ENCODE data around the gene MBOAT1. TPM values are rescaled to one million over a fixed set of nuclear protein-coding genes. Genes with fewer than 3 reads are reported as not detected.

MBOAT1 gene
- polyA plus RNA-seq, 1 donor from 2014 or later: 3.1 TPM

DNA sequence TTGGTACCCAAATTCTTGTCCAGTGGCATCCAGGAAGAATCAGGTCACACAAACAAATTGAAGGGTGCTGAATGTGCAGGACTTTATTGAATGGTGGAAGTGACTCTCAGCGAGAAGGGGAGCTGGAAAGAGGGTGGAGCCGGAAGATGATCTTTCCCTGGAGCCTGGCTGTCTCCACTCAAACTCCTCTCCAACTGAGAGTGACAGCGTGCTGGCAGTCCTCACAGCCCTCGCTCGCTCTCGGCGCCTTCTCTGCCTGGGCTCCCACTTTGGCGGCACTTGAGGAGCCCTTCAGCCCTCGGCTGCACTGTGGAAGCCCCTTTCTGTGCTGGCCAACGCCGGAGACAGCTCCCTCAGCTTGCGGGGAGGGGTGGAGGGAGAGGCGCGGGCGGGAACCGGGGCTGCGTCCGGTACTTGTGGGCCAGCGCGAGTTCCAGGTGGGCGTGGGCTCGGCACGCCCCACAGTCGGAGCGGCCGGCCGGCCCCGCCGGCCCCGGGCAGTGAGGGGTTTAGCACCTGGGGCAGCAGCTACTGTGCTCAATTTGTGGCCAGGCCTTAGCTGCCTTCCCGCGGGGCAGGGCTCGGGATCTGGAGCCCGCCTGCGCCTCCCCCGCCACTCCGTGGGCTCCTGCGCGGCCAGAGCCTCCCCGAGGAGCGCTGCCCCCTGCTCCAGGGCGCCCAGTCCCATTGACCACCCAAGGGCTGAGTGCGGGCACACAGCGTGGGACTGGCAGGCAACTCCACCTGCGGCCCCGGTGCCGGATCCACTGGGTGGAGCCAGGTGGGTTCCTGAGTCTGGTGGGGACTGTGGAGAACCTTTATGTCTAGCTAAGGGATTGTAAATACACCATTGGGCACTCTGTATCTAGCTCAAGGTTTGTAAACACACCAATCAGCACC, 26.7 kb upstream of the MBOAT1 start:
- Mint-ChIP-seq H3K27me3 (peaks cover 2% of the 10 kb centered on the region), H3K27ac (no peak overlapping the region), H3K4me3 (no peak overlapping the region), H3K36me3 (peaks cover 4% of the 10 kb centered on the region), H3K9me3 (no peaks in the 10 kb centered on the region), H3K4me1 (no peaks in the 10 kb centered on the region)

DNA sequence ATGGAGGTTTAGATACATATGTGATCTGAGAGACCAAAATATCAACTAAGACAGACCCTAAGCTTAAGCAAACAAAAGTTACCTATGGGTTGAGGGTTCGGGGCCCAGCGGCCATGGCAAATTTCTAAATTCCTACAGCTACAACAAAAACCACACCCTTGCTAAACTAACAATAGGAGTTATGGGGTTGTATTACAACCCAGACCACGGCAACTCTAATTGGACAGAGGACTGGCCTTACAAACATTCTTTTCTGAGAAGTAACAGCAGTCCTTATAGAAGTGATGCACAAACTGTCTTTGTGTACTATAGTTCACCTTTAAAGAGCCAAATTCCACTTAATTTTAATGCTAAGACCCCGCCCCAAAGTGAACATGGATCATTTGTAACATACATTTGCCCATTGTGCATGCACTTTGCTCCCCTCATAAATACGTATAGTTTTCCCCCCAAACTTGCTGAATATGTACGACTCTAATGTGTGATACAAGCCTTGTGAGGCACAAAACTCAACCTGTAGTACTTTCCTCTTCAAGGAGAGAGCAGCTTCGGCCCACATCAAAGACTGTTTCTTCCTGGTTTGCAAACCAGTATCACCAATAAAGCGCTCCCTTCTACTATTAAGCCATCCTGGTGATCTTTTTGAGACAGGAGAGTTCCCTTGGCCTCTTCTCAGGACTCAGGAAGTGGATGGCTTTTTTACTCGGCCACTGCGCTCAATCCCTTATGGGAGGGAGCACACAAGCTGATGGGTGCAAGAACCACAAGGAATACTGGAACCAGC, 25.6 kb upstream of the MBOAT1 start:
- no peak overlapping the region for H3K27ac Mint-ChIP-seq
- H3K9me3 Mint-ChIP-seq: no peaks in the 10 kb centered on the region
- peaks cover 4% of the 10 kb centered on the region for H3K36me3 Mint-ChIP-seq
- H3K27me3 Mint-ChIP-seq: peaks cover 2% of the 10 kb centered on the region
- no peak overlapping the region for H3K4me3 Mint-ChIP-seq
- H3K4me1 Mint-ChIP-seq: no peaks in the 10 kb centered on the region

DNA sequence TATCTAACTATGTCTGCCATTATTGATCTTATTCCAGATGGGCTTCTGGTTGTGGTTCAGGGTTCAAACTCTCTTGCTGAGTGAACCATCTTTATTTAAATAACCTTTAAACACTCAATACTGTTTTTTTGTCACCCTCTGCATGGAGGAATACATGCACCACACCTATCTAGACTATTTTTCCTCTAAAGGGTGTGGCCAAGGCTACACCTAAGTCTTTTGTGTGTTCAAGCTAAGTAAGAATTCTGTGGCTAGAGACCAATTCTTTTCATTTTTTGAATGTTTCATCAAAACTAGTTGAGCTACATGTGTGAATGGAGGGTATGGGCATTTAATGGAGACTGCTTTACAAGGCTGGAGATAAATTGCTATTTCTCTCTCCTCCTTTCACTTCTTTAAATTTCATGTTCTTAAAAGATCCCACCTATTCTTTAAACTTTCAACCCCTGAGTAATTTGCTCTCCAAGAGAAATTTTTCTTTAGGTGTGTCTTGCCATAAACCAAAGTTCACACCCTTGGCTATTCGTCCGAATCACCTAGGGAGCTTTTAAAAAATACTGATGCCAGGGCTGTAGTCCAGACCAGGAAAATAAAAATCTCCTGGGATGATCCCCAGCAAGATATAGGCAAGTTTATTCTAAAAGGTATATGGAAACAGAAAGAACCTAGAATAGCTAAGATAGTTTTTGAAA, 24.8 kb upstream of the MBOAT1 start:
- Mint-ChIP-seq H3K4me3 (no peak overlapping the region), H3K27me3 (peaks cover 2% of the 10 kb centered on the region), H3K4me1 (no peaks in the 10 kb centered on the region), H3K27ac (no peak overlapping the region), H3K9me3 (no peaks in the 10 kb centered on the region), H3K36me3 (peaks cover 4% of the 10 kb centered on the region)

DNA sequence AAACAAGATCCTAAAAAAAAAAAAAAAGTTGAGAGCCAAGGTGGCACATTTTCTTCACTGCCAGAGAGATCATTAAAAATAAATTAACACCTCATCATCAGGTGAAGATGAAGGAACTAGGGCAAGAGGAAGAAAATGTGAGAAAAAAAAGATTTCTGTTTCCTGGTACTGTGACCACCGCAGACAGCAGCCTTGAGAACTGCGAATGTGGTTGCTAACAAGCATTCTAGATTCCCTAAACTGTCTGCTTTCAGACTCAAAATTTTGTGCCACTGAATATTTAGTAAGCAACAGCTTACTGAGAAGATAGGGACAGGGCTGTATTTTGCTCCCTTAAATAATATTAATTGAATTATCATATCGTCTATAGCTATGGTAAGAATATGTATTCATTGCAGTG, 24.1 kb upstream of the MBOAT1 start:
- H3K27ac Mint-ChIP-seq: no peak overlapping the region

DNA sequence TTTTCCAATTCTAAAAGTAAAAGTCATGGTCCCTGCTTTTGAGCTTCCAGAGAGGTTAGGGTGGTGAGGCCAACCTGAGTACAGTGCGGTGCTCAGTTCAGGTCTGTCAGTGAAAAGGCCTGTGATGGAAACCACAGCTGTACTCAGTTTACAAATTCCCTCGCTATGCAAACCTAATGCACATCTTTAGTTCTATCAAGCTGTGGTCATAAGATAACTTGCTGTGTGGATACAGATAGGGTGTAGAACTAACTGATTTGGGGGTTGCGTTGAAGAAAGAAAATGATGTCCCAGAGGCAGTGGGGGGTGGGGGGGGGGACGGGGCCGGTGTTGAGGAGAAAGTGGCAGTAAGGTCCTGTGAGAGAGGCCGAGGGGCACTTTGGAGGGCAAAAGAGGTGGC, 22.8 kb upstream of the MBOAT1 start:
- Mint-ChIP-seq H3K27me3 (peaks cover 5% of the 10 kb centered on the region), H3K27ac (no peak overlapping the region), H3K36me3 (peaks cover 4% of the 10 kb centered on the region), H3K4me3 (no peak overlapping the region), H3K4me1 (no peaks in the 10 kb centered on the region), H3K9me3 (no peaks in the 10 kb centered on the region)

More for the DNA sequence above, 24.1 kb upstream of the MBOAT1 start:
- H3K27me3 Mint-ChIP-seq: peaks cover 2% of the 10 kb centered on the region
- no peaks in the 10 kb centered on the region for H3K4me1 Mint-ChIP-seq
- peaks cover 4% of the 10 kb centered on the region for H3K36me3 Mint-ChIP-seq
- no peak overlapping the region for H3K4me3 Mint-ChIP-seq
- H3K9me3 Mint-ChIP-seq: no peaks in the 10 kb centered on the region

DNA sequence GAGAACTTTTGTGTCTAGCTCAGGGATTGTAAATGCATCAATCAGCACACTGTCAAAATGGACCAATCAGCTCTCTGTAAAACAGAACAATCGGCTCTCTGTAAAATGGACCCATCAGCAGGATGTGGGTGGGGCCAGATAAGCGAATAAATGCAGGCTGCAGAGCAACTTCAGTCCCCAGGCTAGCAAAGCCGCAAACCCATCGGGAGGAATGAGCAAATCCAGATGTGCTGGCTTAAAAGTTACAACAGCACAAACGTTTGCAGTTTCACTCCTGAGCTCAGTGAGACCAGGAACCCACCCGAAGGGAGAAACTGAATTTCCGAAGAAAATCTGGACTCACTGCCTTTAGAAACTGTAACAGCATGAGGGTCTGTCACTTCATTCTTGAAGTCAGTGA, 21.9 kb upstream of the MBOAT1 start:
- Mint-ChIP-seq H3K27me3 (peaks cover 5% of the 10 kb centered on the region), H3K4me1 (no peaks in the 10 kb centered on the region), H3K4me3 (no peak overlapping the region), H3K27ac (no peak overlapping the region), H3K36me3 (peaks cover 4% of the 10 kb centered on the region), H3K9me3 (no peaks in the 10 kb centered on the region)

DNA sequence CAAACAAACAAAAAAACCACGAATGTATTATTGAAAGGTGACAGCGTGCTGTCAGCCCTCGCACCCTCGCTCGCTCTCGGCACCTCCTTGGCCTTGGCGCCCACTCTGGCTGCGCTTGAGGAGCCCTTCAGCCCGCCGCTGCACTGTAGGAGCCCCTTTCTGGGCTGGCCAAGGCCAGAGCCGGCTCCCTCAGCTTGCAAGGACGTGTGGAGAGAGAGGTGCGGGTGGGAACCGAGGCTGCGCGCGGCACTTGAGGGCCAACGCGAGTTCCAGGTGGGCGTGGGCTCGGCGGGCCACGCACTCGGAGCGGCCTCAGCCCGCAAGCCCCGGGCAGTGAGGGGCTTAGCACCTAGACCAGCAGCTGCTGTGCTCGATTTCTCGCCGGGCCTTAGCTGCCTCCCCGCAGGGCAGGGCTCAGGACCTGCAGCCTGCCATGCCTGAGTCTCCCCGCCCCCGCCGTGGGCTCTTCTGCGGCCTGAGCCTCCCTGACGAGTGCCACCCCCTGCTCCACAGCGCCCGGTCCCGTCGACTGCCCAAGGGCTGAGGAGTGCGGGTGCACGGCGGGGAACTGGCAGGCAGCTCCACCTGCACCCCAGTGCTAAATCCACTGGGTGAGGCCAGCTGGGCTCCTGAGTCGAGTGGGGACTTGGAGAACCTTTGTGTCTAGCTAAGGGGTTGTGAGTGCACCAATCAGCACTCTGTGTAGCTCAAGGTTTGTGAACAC, 20.9 kb upstream of the MBOAT1 start:
- Mint-ChIP-seq H3K36me3 (peaks cover 4% of the 10 kb centered on the region), H3K4me1 (no peaks in the 10 kb centered on the region), H3K27me3 (peaks cover 5% of the 10 kb centered on the region), H3K4me3 (no peak overlapping the region), H3K9me3 (no peaks in the 10 kb centered on the region), H3K27ac (no peak overlapping the region)

DNA sequence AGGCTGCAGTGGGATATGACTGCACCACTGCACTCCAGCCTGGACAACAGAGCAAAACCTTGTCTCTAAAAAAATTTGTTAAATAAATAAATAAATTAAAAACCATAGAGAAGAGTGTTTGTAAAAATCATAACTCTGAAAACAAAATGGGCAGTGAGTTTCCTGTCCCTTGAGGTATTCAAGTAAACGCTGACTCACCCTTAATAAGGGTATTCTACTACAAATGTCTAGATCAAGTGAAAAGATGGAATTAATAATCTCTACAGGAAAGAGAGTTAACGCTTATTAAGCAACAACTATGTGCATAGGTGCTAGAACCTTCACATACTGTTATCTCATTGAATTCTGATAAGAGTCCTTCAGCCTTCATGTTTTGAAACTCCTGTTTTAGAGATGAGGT, 19.9 kb upstream of the MBOAT1 start:
- H3K27me3 Mint-ChIP-seq: peaks cover 5% of the 10 kb centered on the region
- H3K4me3 Mint-ChIP-seq: no peak overlapping the region
- H3K9me3 Mint-ChIP-seq: no peaks in the 10 kb centered on the region
- no peak overlapping the region for H3K27ac Mint-ChIP-seq
- H3K36me3 Mint-ChIP-seq: peaks cover 3% of the 10 kb centered on the region
- H3K4me1 Mint-ChIP-seq: no peaks in the 10 kb centered on the region

DNA sequence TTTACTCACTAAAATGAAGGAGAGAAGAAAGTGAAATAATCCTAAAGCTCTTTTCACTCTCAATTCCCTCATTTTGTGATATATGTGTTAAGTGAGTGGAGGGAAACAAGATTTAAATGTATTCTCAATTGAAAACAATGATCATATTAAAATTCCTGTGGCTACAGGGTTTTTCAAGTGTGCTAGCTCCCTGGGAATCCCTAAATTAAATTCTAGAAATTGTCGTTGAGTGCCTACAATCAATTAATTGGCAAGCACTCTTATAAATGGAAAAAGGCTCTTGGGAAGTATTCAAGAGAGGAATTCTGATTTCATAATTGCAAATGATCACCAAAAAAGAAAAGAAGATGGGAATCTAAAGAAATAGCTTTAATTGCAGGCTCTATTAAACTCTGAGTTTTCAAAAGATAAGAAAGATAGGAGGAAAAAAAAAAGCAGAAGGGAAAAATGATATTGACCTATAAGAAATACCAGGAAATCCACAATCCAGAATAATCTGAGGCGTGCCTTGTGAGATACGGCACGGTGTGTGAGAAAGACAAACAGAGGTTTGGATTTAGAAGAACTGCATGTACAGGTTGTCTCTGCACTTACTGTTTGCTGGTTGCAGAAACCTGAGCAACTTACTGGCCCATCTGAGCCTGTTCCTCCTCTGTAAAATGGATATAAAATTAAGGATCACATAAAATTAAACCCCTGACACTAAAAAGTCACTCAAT, 18.3 kb upstream of the MBOAT1 start:
- Mint-ChIP-seq H3K36me3 (peaks cover 3% of the 10 kb centered on the region), H3K4me1 (no peaks in the 10 kb centered on the region), H3K9me3 (no peaks in the 10 kb centered on the region), H3K4me3 (no peak overlapping the region), H3K27ac (no peak overlapping the region), H3K27me3 (peaks cover 3% of the 10 kb centered on the region)

DNA sequence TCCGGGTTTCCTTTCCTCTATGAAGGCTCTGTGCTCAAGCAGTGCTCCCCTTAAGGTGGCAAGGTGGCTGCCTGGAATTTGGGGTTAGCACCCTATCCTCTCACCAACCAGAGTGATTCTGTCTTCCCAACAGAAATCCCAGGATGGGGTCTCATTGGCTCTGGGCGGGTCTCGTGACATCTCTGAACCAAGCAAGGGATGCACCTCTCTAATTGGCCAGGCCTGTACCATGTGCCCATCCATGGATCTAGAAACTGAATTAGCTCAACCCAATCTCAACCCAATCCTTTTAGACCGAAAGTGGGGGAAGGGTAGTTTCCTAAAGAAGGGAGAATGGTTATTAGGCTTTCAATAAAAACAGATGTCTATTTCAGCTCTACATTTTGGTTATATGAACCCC, 17.6 kb upstream of the MBOAT1 start:
- no peaks in the 10 kb centered on the region for H3K4me1 Mint-ChIP-seq
- H3K4me3 Mint-ChIP-seq: no peak overlapping the region
- no peak overlapping the region for H3K27ac Mint-ChIP-seq
- H3K9me3 Mint-ChIP-seq: no peaks in the 10 kb centered on the region
- H3K36me3 Mint-ChIP-seq: peaks cover 3% of the 10 kb centered on the region
- H3K27me3 Mint-ChIP-seq: peaks cover 3% of the 10 kb centered on the region

DNA sequence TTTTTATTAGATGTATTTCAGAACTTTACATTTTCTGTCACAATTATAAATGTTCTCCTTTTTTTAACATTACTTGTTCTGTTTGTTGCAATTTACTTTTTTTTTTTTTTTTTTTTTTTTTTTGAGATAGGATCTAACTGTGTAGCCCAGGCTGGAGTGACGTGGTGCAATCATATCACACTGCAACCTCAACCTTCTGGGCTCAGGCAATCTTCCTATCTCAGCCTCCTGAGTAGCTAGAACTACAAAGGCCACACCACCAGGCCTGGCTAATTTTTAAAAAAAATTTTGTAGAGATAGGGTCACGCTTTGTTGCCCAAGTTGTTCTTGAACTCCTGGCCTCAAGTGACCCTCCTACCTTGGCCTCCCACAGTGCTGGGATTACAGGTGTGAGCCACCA, 15.1 kb upstream of the MBOAT1 start:
- Mint-ChIP-seq H3K9me3 (no peaks in the 10 kb centered on the region), H3K4me1 (no peaks in the 10 kb centered on the region), H3K27ac (no peak overlapping the region), H3K36me3 (peaks cover 3% of the 10 kb centered on the region), H3K4me3 (no peak overlapping the region), H3K27me3 (peaks cover 3% of the 10 kb centered on the region)

DNA sequence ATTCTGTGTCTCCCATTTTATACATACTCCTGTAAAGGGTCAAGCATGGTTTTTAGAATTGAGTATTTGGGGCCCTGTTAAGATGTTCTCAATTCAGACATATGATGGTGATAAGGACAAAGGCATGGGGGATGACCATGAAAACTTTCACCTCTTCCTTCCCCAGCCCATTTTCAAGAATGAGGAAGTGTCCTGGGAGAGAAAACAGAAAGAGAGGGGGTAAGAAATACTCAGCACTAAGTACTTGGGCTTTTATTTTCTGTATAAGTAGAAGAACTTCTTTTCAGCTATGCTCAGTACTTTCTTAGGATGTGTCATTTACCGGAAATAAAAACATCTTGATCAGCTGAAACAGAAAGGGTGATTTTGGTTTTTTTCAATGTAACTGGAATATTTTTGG, 10.9 kb upstream of the MBOAT1 start:
- peaks cover 1% of the 10 kb centered on the region for H3K27me3 Mint-ChIP-seq
- peaks cover 0 to 1% (median 0%) of the 10 kb centered on the region in 3 donors for H3K4me1 Mint-ChIP-seq
- no peaks in the 10 kb centered on the region for H3K9me3 Mint-ChIP-seq
- H3K4me3 Mint-ChIP-seq: no peak overlapping the region
- H3K36me3 Mint-ChIP-seq: peaks cover 3% of the 10 kb centered on the region
- H3K27ac Mint-ChIP-seq: no peak overlapping the region

DNA sequence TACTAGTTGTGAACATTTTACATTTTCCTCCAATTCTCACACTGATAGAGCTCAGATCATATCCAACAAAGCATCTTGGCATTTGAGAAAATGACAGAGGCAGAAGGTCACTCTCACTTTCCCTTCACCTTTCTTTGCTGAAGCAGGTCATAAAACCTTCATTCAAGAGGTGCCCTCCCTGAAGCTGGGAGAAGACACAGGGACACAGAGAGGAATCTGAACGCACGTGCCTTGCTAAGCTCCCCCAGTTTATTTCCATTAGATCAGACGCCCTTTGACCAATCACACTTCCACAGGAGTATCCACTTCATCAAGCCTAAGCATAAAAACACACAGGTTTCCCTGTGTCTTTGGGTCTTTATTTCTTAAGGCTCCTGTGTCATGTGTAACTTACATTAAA, 9.2 kb upstream of the MBOAT1 start:
- H3K36me3 Mint-ChIP-seq: peaks cover 1% of the 10 kb centered on the region
- no peak overlapping the region for H3K27ac Mint-ChIP-seq
- no peak overlapping the region for H3K4me3 Mint-ChIP-seq

DNA sequence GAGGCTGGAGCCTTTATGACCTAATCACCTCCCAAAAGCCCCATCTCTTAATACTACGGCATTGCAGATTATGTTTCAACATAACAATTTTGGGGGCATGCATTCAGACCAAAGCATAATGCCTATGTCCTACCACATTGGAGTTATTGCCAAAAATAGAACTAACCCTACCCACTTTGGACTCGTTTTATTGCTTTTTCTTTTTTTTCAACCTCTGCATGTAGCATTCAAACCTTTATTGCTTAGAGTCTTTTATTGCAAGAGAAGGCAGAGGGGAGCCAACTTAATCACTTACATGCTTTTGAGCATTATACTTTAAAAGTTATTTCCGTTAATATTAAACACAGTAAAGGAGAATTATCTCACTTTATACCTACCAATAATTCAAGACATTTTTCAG, 8.1 kb upstream of the MBOAT1 start:
- Mint-ChIP-seq H3K9me3 (no peaks in the 10 kb centered on the region), H3K36me3 (peaks cover 1% of the 10 kb centered on the region), H3K27me3 (peaks cover 1% of the 10 kb centered on the region), H3K27ac (no peak overlapping the region), H3K4me1 (peaks cover 0 to 1% (median 0%) of the 10 kb centered on the region in 3 donors), H3K4me3 (no peak overlapping the region)

More for the DNA sequence above, 9.2 kb upstream of the MBOAT1 start:
- H3K4me1 Mint-ChIP-seq: peaks cover 0 to 1% (median 0%) of the 10 kb centered on the region in 3 donors
- peaks cover 1% of the 10 kb centered on the region for H3K27me3 Mint-ChIP-seq
- H3K9me3 Mint-ChIP-seq: no peaks in the 10 kb centered on the region

Measured in IgD-negative memory B cell (primary cell).